Spleen (tissue), 11 donors: ENCODE results near the gene MSH3. TPM values are rescaled to one million over a fixed set of nuclear protein-coding genes. Genes with fewer than 3 reads are reported as not detected.

ENCODE experiments used
- DNase-seq: peaks from one replicate; pipeline ENCODE4 v3.0.0-alpha.2; 2020
- H3K27ac ChIP-seq, 8 donors: fragments of 200-600 bp; sonication (generic) in 7 of 8; 1 replicate in 4 of 8; 2 replicates in 4 of 8; pipeline versions ENCODE4 v1.5.0 to v1.8.0; 2016 to 2021; ENCODE audit warnings: inconsistent platforms in 4 of 8, mild to moderate bottlenecking in 4 of 8, moderate library complexity in 1 of 8
- H3K27me3 ChIP-seq, 7 donors: fragments of 200-600 bp; sonication (generic) in 6 of 7; replicated peaks in 1 of 7; 1 replicate in 4 of 7; 2 replicates in 3 of 7; pipeline versions ENCODE4 v1.5.0 to v1.8.0; 2016 to 2021; ENCODE audit warnings: inconsistent platforms in 3 of 7, mild to moderate bottlenecking in 1 of 7
- H3K36me3 ChIP-seq, 6 donors: fragments of 200-600 bp; sonication (generic) in 5 of 6; 1 replicate in 4 of 6; 2 replicates in 2 of 6; pipeline versions ENCODE4 v1.5.0 to v1.8.0; 2016 to 2021; ENCODE audit warnings: inconsistent platforms in 2 of 6
- H3K4me1 ChIP-seq, 6 donors: fragments of 200-600 bp; sonication (generic) in 5 of 6; 1 replicate in 3 of 6; 2 replicates in 3 of 6; pipeline versions ENCODE4 v1.5.0 to v1.8.0; 2016 to 2021; ENCODE audit warnings: inconsistent platforms in 3 of 6
- H3K4me3 ChIP-seq, 8 donors: fragments of 200-600 bp; sonication (generic) in 7 of 8; 1 replicate in 4 of 8; 2 replicates in 4 of 8; pipeline versions ENCODE4 v1.5.0 to v1.8.0; 2016 to 2021; ENCODE audit warnings: inconsistent platforms in 4 of 8, mild to moderate bottlenecking in 4 of 8, moderate library complexity in 2 of 8
- H3K9me3 ChIP-seq, 8 donors: fragments of 200-600 bp; sonication (generic) in 7 of 8; 1 replicate in 4 of 8; 2 replicates in 4 of 8; pipeline versions ENCODE4 v1.5.0 to v1.8.0; 2016 to 2021; ENCODE audit warnings: inconsistent platforms in 4 of 8
- CTCF ChIP-seq, 11 experiments: fragments of 200-600 bp in 7 of 11; fragments of 450-650 bp in 4 of 11; sonication (generic) in 4 of 11; IDR thresholded peaks in 8 of 11; conservative IDR thresholded peaks in 3 of 11; 1 replicate in 7 of 11; 2 replicates in 4 of 11; pipeline versions ENCODE4 v1.4.0 to v1.8.0; 2016 to 2021; ENCODE audit warnings: antibody characterized with exemption in 11 of 11, inconsistent platforms in 4 of 11, mild to moderate bottlenecking in 1 of 11
- POLR2A ChIP-seq, 3 donors: fragments of 450-650 bp; IDR thresholded peaks; one replicate each; pipeline ENCODE4 v1.5.1; 2017; ENCODE audit warnings: antibody characterized with exemption in 3 of 3, mild to moderate bottlenecking in 1 of 3
- POLR2AphosphoS5 ChIP-seq, 3 donors: sonication (generic); formaldehyde crosslinking; IDR thresholded peaks; one replicate each; pipeline ENCODE4 v1.5.1; 2017; ENCODE audit warnings: antibody characterized with exemption in 3 of 3
- WGBS, 5 donors: extraction: QIAGEN DNeasy Blood & Tissue Kit in 3 of 5; methylation state at CpG; one replicate each; pipeline versions ENCODE4 v1.1.5 to v1.1.7; 2013 to 2018; 5-methylcytosine and 5-hydroxymethylcytosine counted together
- intact Hi-C: fragments of 100-400 bp; cut with DNase I; formaldehyde crosslinking; loops from one replicate; pipeline ENCODE4 v1.15.0; 2023; ENCODE audit warnings: low total_unique reads
- polyA plus RNA-seq, 3 donors: library from polyadenylated mRNA; stranded (reverse); fragments of 200-250 nt; gene quantifications; one replicate each; pipeline ENCODE4 v1.2.1, GENCODE V29; 2013
- total RNA-seq, 7 donors: library from RNA; depleted of rRNA in 3 of 7; stranded (reverse); fragments of >200 nt in 3 of 7; fragmentation: NEBNext Ultra II Directional in 4 of 7; extraction: Animal tissue kit (Norgen Biotek cat#: 25700) in 4 of 7; gene quantifications; one replicate each; pipeline versions ENCODE4 v1.1.0 to v1.2.1, GENCODE V29; 2016 to 2021
- donor health status: healthy with polysubstance abuse.
- donor health status: DM: no; HTN: no; CAD: no; lungs with moderate emphysema.
- donor health status: DM: no; HTN: no; CAD: no.
- donor health status: Bipolar disorder and iron deficiency.
- donor health status: healthy.
- donor health status: DM: no; HTN: no; CAD: no.
- donor health status: DM: yes; HTN: yes; CAD: no.

The MSH3 gene
- total and polyA plus RNA-seq, 10 donors: 2.3 to 17.0 (median 14.6) TPM

GRCh38 chr5:80884086-80884813 lies 229.8 kb downstream of the MSH3 start:
- 85 to 90% (median 90%) methylated on average over 3 of the region's 3 CpGs for WGBS, 5 donors
- DNase-seq: no peak
- Histone ChIP-seq H3K9me3 (no peaks in the 10 kb centered on the region), H3K27me3 (no peaks in the 10 kb centered on the region), H3K36me3 (peaks cover 0 to 30% (median 0%) of the 10 kb centered on the region in 6 donors), H3K4me3 (no peak overlapping the region), H3K27ac (no peak overlapping the region), H3K4me1 (peaks cover 0 to 7% (median 0%) of the 10 kb centered on the region in 6 donors)
- intact Hi-C loops: loop anchor here (5.0 kb wide), 1 partner anchor 172 kb away; no protein-coding TSS in a partner anchor
- no peak for TF ChIP-seq CTCF (IDR thresholded peaks at IDR 0.05 in 8 of 11, conservative IDR thresholded peaks at IDR 0.05 in 3 of 11)
- TF ChIP-seq POLR2A (IDR thresholded peaks at IDR 0.05): no peak
- no peak for TF ChIP-seq POLR2AphosphoS5 (IDR thresholded peaks at IDR 0.05)

- intact Hi-C loops: loop anchor here (5.0 kb wide), 1 partner anchor 173 kb away; no protein-coding TSS in a partner anchor
- 89 to 94% (median 92%) methylated on average over 1 of the region's 1 CpG for WGBS, 5 donors
- Histone ChIP-seq H3K27me3 (no peaks in the 10 kb centered on the region), H3K27ac (no peak overlapping the region), H3K4me3 (no peak overlapping the region), H3K9me3 (no peaks in the 10 kb centered on the region), H3K36me3 (peaks cover 0 to 36% (median 0%) of the 10 kb centered on the region in 6 donors), H3K4me1 (peaks cover 0 to 7% (median 0%) of the 10 kb centered on the region in 6 donors)
- TF ChIP-seq POLR2A (IDR thresholded peaks at IDR 0.05) (no peak), POLR2AphosphoS5 (IDR thresholded peaks at IDR 0.05) (no peak), CTCF (IDR thresholded peaks at IDR 0.05 in 8 of 11, conservative IDR thresholded peaks at IDR 0.05 in 3 of 11) (no peak)
- DNase-seq: no peak
These were observed 230.5 kb downstream of the MSH3 start for GRCh38 chr5:80884929-80885328.

- intact Hi-C loops: no loop called here
- Histone ChIP-seq H3K4me3 (no peak overlapping the region), H3K36me3 (peaks cover 0 to 38% (median under 1%) of the 10 kb centered on the region in 6 donors), H3K9me3 (no peaks in the 10 kb centered on the region), H3K4me1 (peaks cover 0 to 7% (median 0%) of the 10 kb centered on the region in 6 donors), H3K27ac (no peak overlapping the region), H3K27me3 (no peaks in the 10 kb centered on the region)
- TF ChIP-seq POLR2AphosphoS5 (IDR thresholded peaks at IDR 0.05): no peak
- no peak for TF ChIP-seq POLR2A (IDR thresholded peaks at IDR 0.05)
- no peak for TF ChIP-seq CTCF (IDR thresholded peaks at IDR 0.05 in 8 of 11, conservative IDR thresholded peaks at IDR 0.05 in 3 of 11)
- no peak for DNase-seq
These were observed 231.0 kb downstream of the MSH3 start for GRCh38 chr5:80885396-80886000.

GRCh38 chr5:80894083-80894482 lies 239.6 kb downstream of the MSH3 start:
- no peaks in the 10 kb centered on the region for H3K27me3 ChIP-seq
- 84 to 95% (median 91%) methylated on average over 3 of the region's 3 CpGs for WGBS, 5 donors
- no peak overlapping the region for H3K4me3 ChIP-seq
- DNase-seq: no peak
- H3K36me3 ChIP-seq: peaks cover 0 to 34% (median 3%) of the 10 kb centered on the region in 6 donors
- TF ChIP-seq POLR2A (IDR thresholded peaks at IDR 0.05): no peak
- TF ChIP-seq CTCF (IDR thresholded peaks at IDR 0.05 in 8 of 11, conservative IDR thresholded peaks at IDR 0.05 in 3 of 11): no peak
- TF ChIP-seq POLR2AphosphoS5 (IDR thresholded peaks at IDR 0.05): no peak
- H3K4me1 ChIP-seq: no peaks in the 10 kb centered on the region
- H3K27ac ChIP-seq: no peak overlapping the region
- intact Hi-C loops: no loop called here
- H3K9me3 ChIP-seq: no peaks in the 10 kb centered on the region
